WTC11 (cell line): Measurements from ENCODE around the gene GNAZ. TPM values are rescaled to one million over a fixed set of nuclear protein-coding genes. Genes with fewer than 3 reads are reported as not detected.

Experiments used
- ATAC-seq: fragments of 200-7000 bp; cut with Tn5 transposase; 2 replicates; pipeline ENCODE4 v1.10.0; 2021; ENCODE audit warnings: mild to moderate bottlenecking, moderate library complexity
- CTCF ChIA-PET: fragments of 300-600 bp; sonication (Branson Sonifier 250); formaldehyde crosslinking; loops from one replicate; lab custom pipeline; 2021; ENCODE audit warnings: antibody characterized with exemption; lab: Charles Lee
- POLR2A ChIA-PET: fragments of 350-600 bp; sonication (Branson Sonifier 250); formaldehyde crosslinking; loops from one replicate; lab custom pipeline; 2021; ENCODE audit warnings: antibody characterized with exemption; lab: Charles Lee
- DNase-seq: peaks from one replicate; pipeline ENCODE4 v3.0.0; 2021; ENCODE audit warnings: low spot score
- H3K27ac Mint-ChIP-seq: 2 replicates; pipeline ENCODE4 v1.8.0; 2021; ENCODE audit warnings: mixed read lengths
- H3K27me3 Mint-ChIP-seq: 2 replicates; pipeline ENCODE4 v1.8.0; 2021; ENCODE audit warnings: low read depth, mild to moderate bottlenecking, moderate library complexity, mixed read lengths
- H3K36me3 Mint-ChIP-seq: 2 replicates; pipeline ENCODE4 v1.8.0; 2021; ENCODE audit warnings: mixed read lengths
- H3K4me1 Mint-ChIP-seq: 2 replicates; pipeline ENCODE4 v1.8.0; 2022; ENCODE audit warnings: mixed read lengths
- H3K4me3 Mint-ChIP-seq: 2 replicates; pipeline ENCODE4 v1.8.0; 2021; ENCODE audit warnings: mild to moderate bottlenecking, moderate library complexity, mixed read lengths
- H3K9me3 Mint-ChIP-seq: 2 replicates; pipeline ENCODE4 v1.8.0; 2021; ENCODE audit warnings: mixed read lengths
- ARID4B ChIP-seq: sonication (generic); formaldehyde crosslinking; IDR thresholded peaks from 2 replicates; pipeline ENCODE4 v1.8.0; 2023; ENCODE audit warnings: missing genetic modification reagents, mild to moderate bottlenecking, borderline replicate concordance
- ATF1 ChIP-seq: sonication (generic); formaldehyde crosslinking; IDR thresholded peaks from 2 replicates; pipeline ENCODE4 v1.8.1; 2023; ENCODE audit warnings: mild to moderate bottlenecking, moderate library complexity, missing genetic modification reagents
- ATF3 ChIP-seq: sonication (generic); formaldehyde crosslinking; conservative IDR thresholded peaks from 2 replicates; pipeline ENCODE4 v1.8.1; 2022; ENCODE audit warnings: mild to moderate bottlenecking, missing genetic modification reagents
- CREM ChIP-seq: sonication (generic); formaldehyde crosslinking; IDR thresholded peaks from 2 replicates; pipeline ENCODE4 v1.8.1; 2022; ENCODE audit warnings: mild to moderate bottlenecking, missing genetic modification reagents, moderate library complexity
- ELF4 ChIP-seq: sonication (generic); formaldehyde crosslinking; IDR thresholded peaks from 2 replicates; pipeline ENCODE4 v1.8.1; 2022; ENCODE audit warnings: low read depth, mild to moderate bottlenecking, moderate library complexity, missing genetic modification reagents
- EMX1 ChIP-seq: fragments of 250-450 bp; sonication (Bioruptor Pico); IDR thresholded peaks from 2 replicates; pipeline ENCODE4 v1.8.0; 2021; ENCODE audit warnings: mild to moderate bottlenecking
- GABPB1 ChIP-seq: sonication (generic); formaldehyde crosslinking; IDR thresholded peaks from 2 replicates; pipeline ENCODE4 v1.8.1; 2023; ENCODE audit warnings: mild to moderate bottlenecking, missing genetic modification reagents
- HMGXB4 ChIP-seq: sonication (generic); formaldehyde crosslinking; IDR thresholded peaks from 2 replicates; pipeline ENCODE4 v1.8.1; 2023; ENCODE audit warnings: mild to moderate bottlenecking, moderate library complexity, missing genetic modification reagents
- JAZF1 ChIP-seq: fragments of 250-450 bp; sonication (Bioruptor Pico); IDR thresholded peaks from 2 replicates; pipeline ENCODE4 v1.9.0; 2021; ENCODE audit warnings: moderate library complexity, mild to moderate bottlenecking, inconsistent platforms
- JUN ChIP-seq: sonication (generic); formaldehyde crosslinking; IDR thresholded peaks from 2 replicates; pipeline ENCODE4 v1.8.0; 2023; ENCODE audit warnings: mild to moderate bottlenecking, missing genetic modification reagents
- MXD4 ChIP-seq: fragments of 250-450 bp; sonication (Bioruptor Pico); IDR thresholded peaks from 2 replicates; pipeline ENCODE4 v1.8.0; 2021; ENCODE audit warnings: mild to moderate bottlenecking, moderate library complexity, borderline replicate concordance
- PRDM15 ChIP-seq: sonication (generic); formaldehyde crosslinking; IDR thresholded peaks from 2 replicates; pipeline ENCODE4 v1.8.0; 2022; ENCODE audit warnings: missing genetic modification reagents
- RELA ChIP-seq: sonication (generic); formaldehyde crosslinking; IDR thresholded peaks from 2 replicates; pipeline ENCODE4 v1.8.1; 2022; ENCODE audit warnings: missing genetic modification reagents, mild to moderate bottlenecking, borderline replicate concordance
- RORB ChIP-seq: fragments of 250-450 bp; sonication (Bioruptor Pico); IDR thresholded peaks from 2 replicates; pipeline ENCODE4 v1.9.0; 2021; ENCODE audit warnings: mild to moderate bottlenecking
- SMAD4 ChIP-seq: sonication (generic); formaldehyde crosslinking; IDR thresholded peaks from 2 replicates; pipeline ENCODE4 v1.8.0; 2022; ENCODE audit warnings: mild to moderate bottlenecking, missing genetic modification reagents
- TEAD1 ChIP-seq: sonication (generic); formaldehyde crosslinking; IDR thresholded peaks from 2 replicates; pipeline ENCODE4 v1.8.0; 2022; ENCODE audit warnings: mild to moderate bottlenecking, missing genetic modification reagents
- TEAD4 ChIP-seq: sonication (generic); formaldehyde crosslinking; IDR thresholded peaks from 2 replicates; pipeline ENCODE4 v1.8.0; 2022; ENCODE audit warnings: mild to moderate bottlenecking, missing genetic modification reagents
- USF1 ChIP-seq: sonication (generic); formaldehyde crosslinking; IDR thresholded peaks from 2 replicates; pipeline ENCODE4 v1.8.0; 2022; ENCODE audit warnings: mild to moderate bottlenecking, missing genetic modification reagents
- USF2 ChIP-seq: sonication (generic); formaldehyde crosslinking; IDR thresholded peaks from 2 replicates; pipeline ENCODE4 v1.8.1; 2023; ENCODE audit warnings: mild to moderate bottlenecking, missing genetic modification reagents, moderate library complexity
- ZBTB21 ChIP-seq: sonication (generic); formaldehyde crosslinking; IDR thresholded peaks from 2 replicates; pipeline ENCODE4 v1.8.1; 2023; ENCODE audit warnings: mild to moderate bottlenecking, missing genetic modification reagents, borderline replicate concordance
- ZNF232 ChIP-seq: sonication (generic); formaldehyde crosslinking; IDR thresholded peaks from 2 replicates; pipeline ENCODE4 v1.8.0; 2022; ENCODE audit warnings: mild to moderate bottlenecking, missing genetic modification reagents
- ZNF396 ChIP-seq: fragments of 250-450 bp; sonication (Bioruptor Pico); IDR thresholded peaks from 2 replicates; pipeline ENCODE4 v1.8.0; 2021; ENCODE audit warnings: mild to moderate bottlenecking, moderate library complexity, borderline replicate concordance
- total RNA-seq: library from RNA; stranded (reverse); gene quantifications from 3 replicates; pipeline ENCODE4 v1.2.3, GENCODE V29; 2021

The GNAZ gene
- total RNA-seq, 1 experiment from 2014 or later = 9.9 TPM

- CTCF ChIA-PET = interaction anchor here (1.0 to 6.2 kb wide), 7 partner anchors 24 to 277 kb away, joined by 3 to 63 read pairs (median 5); no protein-coding TSS in a partner anchor
- H3K9me3 Mint-ChIP-seq = no peaks in the 10 kb centered on the region
Measured at GRCh38 chr22:23131931-23132330, 61.6 kb downstream of the GNAZ start.

GRCh38 chr22:23132376-23133091 is 62.2 kb downstream of the GNAZ start:
- ATAC-seq (no peak), DNase-seq (no peak)
- Mint-ChIP-seq H3K4me1 (0 out of 2 replicates have a peak, but pooled peaks cover 3% of the 10 kb centered on the region), H3K36me3 (no peaks in the 10 kb centered on the region), H3K9me3 (no peaks in the 10 kb centered on the region), H3K4me3 (no peak overlapping the region), H3K27ac (no peak overlapping the region), H3K27me3 (peaks cover 7% of the 10 kb centered on the region)
- ChIA-PET CTCF (interaction anchor here (1.0 to 6.2 kb wide), 8 partner anchors 25 to 277 kb away, joined by 4 to 63 read pairs (median 5); no protein-coding TSS in a partner anchor), POLR2A (no interaction called here)
- TF ChIP-seq ZBTB21 (CRISPR knock-in tag) (no peak), ELF4 (no peak), JUN (CRISPR knock-in tag) (no peak), JAZF1 (no peak), ARID4B (CRISPR knock-in tag) (no peak), USF2 (no peak)

More at GRCh38 chr22:23131931-23132330, 61.6 kb downstream of the GNAZ start:
- POLR2A ChIA-PET = no interaction called here
- Mint-ChIP-seq H3K4me1 (0 out of 2 replicates have a peak, but pooled peaks cover 3% of the 10 kb centered on the region), H3K27me3 (peaks cover 7% of the 10 kb centered on the region), H3K36me3 (no peaks in the 10 kb centered on the region), H3K27ac (no peak overlapping the region), H3K4me3 (no peak overlapping the region)
- ATAC-seq (no peak), DNase-seq (no peak)
- TF ChIP-seq SMAD4 (no peak), GABPB1 (CRISPR knock-in tag) (no peak), ATF3 (CRISPR knock-in tag) (no peak), USF1 (no peak), RELA (CRISPR knock-in tag) (no peak), EMX1 (CRISPR knock-in tag) (no peak), ZNF232 (CRISPR knock-in tag) (no peak), JAZF1 (no peak), RORB (no peak), ZNF396 (no peak), CREM (CRISPR knock-in tag) (no peak), PRDM15 (CRISPR knock-in tag) (no peak), ZBTB21 (CRISPR knock-in tag) (no peak), MXD4 (CRISPR knock-in tag) (no peak), HMGXB4 (CRISPR knock-in tag) (no peak), ATF1 (CRISPR knock-in tag) (no peak), TEAD4 (CRISPR knock-in tag) (no peak), TEAD1 (CRISPR knock-in tag) (no peak)
